HEK293T (cell line): ENCODE measurements around the gene MYOZ3.

Source experiments
- ARNT ChIP-seq: fragments of 450-650 bp; IDR thresholded peaks from 2 replicates; pipeline ENCODE4 v1.6.1; 2017; ENCODE audit warnings: mild to moderate bottlenecking
- BHLHE40 ChIP-seq: fragments of 450-650 bp; IDR thresholded peaks from 2 replicates; pipeline ENCODE4 v1.6.1; 2016; ENCODE audit warnings: mild to moderate bottlenecking, moderate library complexity, borderline replicate concordance
- FOXA1 ChIP-seq: fragments of 450-650 bp; IDR thresholded peaks from 2 replicates; pipeline ENCODE4 v1.6.1; 2016; ENCODE audit warnings: mild to moderate bottlenecking
- FOXM1 ChIP-seq: fragments of 450-650 bp; IDR thresholded peaks from 2 replicates; pipeline ENCODE4 v1.6.1; 2017; ENCODE audit warnings: mild to moderate bottlenecking, borderline replicate concordance
- L3MBTL2 ChIP-seq: fragments of 450-650 bp; conservative IDR thresholded peaks from 2 replicates; pipeline ENCODE4 v1.6.1; 2016; ENCODE audit warnings: mild to moderate bottlenecking
- LEF1 ChIP-seq: fragments of 450-650 bp; IDR thresholded peaks from 2 replicates; pipeline ENCODE4 v1.6.1; 2017; ENCODE audit warnings: mild to moderate bottlenecking, borderline replicate concordance
- NFRKB ChIP-seq: fragments of 450-650 bp; IDR thresholded peaks from 2 replicates; pipeline ENCODE4 v1.6.1; 2016; ENCODE audit warnings: mild to moderate bottlenecking, moderate library complexity
- SP1 ChIP-seq: fragments of 450-650 bp; IDR thresholded peaks from 2 replicates; pipeline ENCODE4 v1.6.1; 2017
- SUZ12 ChIP-seq: fragments of 450-650 bp; IDR thresholded peaks from 2 replicates; pipeline ENCODE4 v1.6.1; 2016; ENCODE audit warnings: mild to moderate bottlenecking
- TARDBP ChIP-seq: fragments of 450-650 bp; IDR thresholded peaks from 2 replicates; pipeline ENCODE4 v1.6.1; 2016
- ZNF384 ChIP-seq: fragments of 450-650 bp; IDR thresholded peaks from 2 replicates; pipeline ENCODE4 v1.6.1; 2016

DNA sequence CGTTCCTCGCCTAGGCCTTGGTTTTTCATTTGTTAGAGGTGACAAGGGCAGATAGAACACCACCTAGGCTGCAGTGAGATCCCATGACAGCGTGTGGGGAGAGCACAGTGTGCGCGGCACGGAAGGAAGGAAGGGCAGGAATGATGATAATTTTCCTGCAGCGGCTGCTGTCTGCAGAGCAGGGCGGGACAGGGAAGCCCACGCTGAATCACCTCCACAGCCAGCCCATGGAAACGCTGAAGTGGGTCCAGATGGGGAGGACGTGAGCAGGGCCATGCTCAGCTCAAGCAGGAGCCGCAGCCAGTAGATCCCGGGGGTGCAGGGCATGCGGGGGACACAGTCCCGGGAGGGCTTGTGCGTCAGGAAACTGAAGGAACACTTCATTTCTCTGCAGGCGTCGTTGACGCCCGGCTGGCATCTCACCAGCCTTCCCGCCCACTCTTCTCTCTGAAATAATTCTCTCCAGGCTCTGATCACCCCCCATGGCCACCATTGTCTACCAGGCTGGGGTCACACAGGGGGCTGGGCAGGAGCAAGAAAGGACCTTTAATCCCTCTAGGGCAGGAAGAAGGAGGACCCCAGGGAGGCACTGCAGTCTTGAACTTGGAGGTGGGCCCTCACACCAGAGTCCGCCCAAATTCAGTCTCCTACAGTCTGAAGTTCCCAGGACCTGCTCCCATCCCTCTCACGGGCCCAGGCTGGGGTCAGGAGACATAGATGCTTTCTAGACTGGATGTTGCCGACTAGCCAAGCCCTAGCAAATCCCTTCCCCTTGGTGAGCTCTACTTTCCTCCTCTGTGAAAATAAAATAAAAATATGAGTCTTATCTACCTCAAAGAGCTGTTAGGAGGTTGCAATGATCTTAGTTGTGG is 41.5 kb upstream of the MYOZ3 start:
- no peak for TF ChIP-seq L3MBTL2
- no peak for TF ChIP-seq NFRKB
- TF ChIP-seq SP1, result no peak
- no peak for TF ChIP-seq BHLHE40
- TF ChIP-seq SUZ12, result no peak
- TF ChIP-seq FOXA1, result no peak
- no peak for TF ChIP-seq FOXM1
- TF ChIP-seq LEF1, result no peak
- no peak for TF ChIP-seq ZNF384
- no peak for TF ChIP-seq TARDBP
- TF ChIP-seq ARNT, result no peak
